Adrenal gland (tissue), 12 donors: ENCODE results near the gene PTPRU. TPM values are rescaled to one million over a fixed set of nuclear protein-coding genes. Genes with fewer than 3 reads are reported as not detected.
A peak's percentile ranks its signal among the peaks of the same experiment; 100 is the strongest.

Experiments
- DNase-seq, 7 donors: peaks; one replicate each; pipeline ENCODE4 v3.0.0-alpha.2; 2019 to 2020
- H3K27ac ChIP-seq, 5 donors: fragments of 200-600 bp; sonication (generic) in 4 of 5; 1 replicate in 3 of 5; 2 replicates in 2 of 5; pipeline versions ENCODE4 v1.5.1 to v1.8.0; 2016 to 2020; ENCODE audit warnings: mild to moderate bottlenecking in 1 of 5
- H3K27me3 ChIP-seq: fragments of 200-600 bp; 2 replicates; pipeline ENCODE4 v1.8.0; 2021
- H3K36me3 ChIP-seq, 2 donors: fragments of 200-600 bp; replicated peaks in 1 of 2; 1 replicate in 1 of 2; 2 replicates in 1 of 2; pipeline versions ENCODE4 v1.5.1 to v1.8.0; 2018 to 2022
- H3K4me1 ChIP-seq, 2 donors: fragments of 200-600 bp; replicated peaks in 1 of 2; 1 replicate in 1 of 2; 2 replicates in 1 of 2; pipeline versions ENCODE4 v1.5.1 to v1.8.0; 2018 to 2021
- H3K4me3 ChIP-seq, 4 donors: fragments of 200-600 bp; sonication (generic) in 3 of 4; one replicate each; pipeline ENCODE4 v1.5.1; 2016 to 2018
- H3K9me3 ChIP-seq, 3 donors: fragments of 200-600 bp; sonication (generic) in 1 of 3; replicated peaks in 1 of 3; 1 replicate in 2 of 3; 2 replicates in 1 of 3; pipeline versions ENCODE4 v1.5.1 to v1.8.0; 2016 to 2021
- CTCF ChIP-seq, 6 experiments: fragments of 450-650 bp in 4 of 6; fragments of 200-600 bp in 2 of 6; sonication (generic) in 1 of 6; IDR thresholded peaks; 1 replicate in 5 of 6; 2 replicates in 1 of 6; pipeline versions ENCODE4 v1.5.1 to v1.8.0; 2016 to 2021; ENCODE audit warnings: antibody characterized with exemption in 6 of 6, mild to moderate bottlenecking in 2 of 6, moderate library complexity in 1 of 6
- POLR2A ChIP-seq, 2 donors: fragments of 450-650 bp; IDR thresholded peaks; one replicate each; pipeline ENCODE4 v1.6.1; 2017; ENCODE audit warnings: antibody characterized with exemption in 2 of 2, mild to moderate bottlenecking in 2 of 2, moderate library complexity in 1 of 2
- WGBS, 4 donors: extraction: QIAGEN DNeasy Blood & Tissue Kit in 2 of 4; methylation state at CpG; one replicate each; pipeline versions ENCODE4 v1.1.5 to v1.1.7; 2013 to 2017; 5-methylcytosine and 5-hydroxymethylcytosine counted together
- intact Hi-C, 2 donors: fragments of 100-400 bp; cut with DNase I; formaldehyde crosslinking; loops; one replicate each; pipeline versions ENCODE4 v1.14.1 to v1.15.0; 2022 to 2023
- polyA plus RNA-seq, 3 donors: library from polyadenylated mRNA; stranded (reverse); fragments of 200-250 nt in 2 of 3; fragments of 350-450 nt in 1 of 3; fragmentation: Illumina TruSeq in 1 of 3; extraction: RNeasy Lipid Tissue Mini Kit (QIAGEN cat#74804) in 1 of 3; gene quantifications; one replicate each; pipeline ENCODE4 v1.2.3, GENCODE V29; 2013 to 2014
- total RNA-seq, 9 donors: library from RNA; depleted of rRNA in 4 of 9; stranded (reverse); fragments of >200 nt in 4 of 9; fragments of 120-200 nt in 1 of 9; fragmentation: NEBNext Ultra II Directional in 1 of 9; extraction: Animal tissue kit (Norgen Biotek cat#: 25700) in 1 of 9; gene quantifications; one replicate each; pipeline versions ENCODE4 v1.1.0 to v1.2.4, GENCODE V29; 2013 to 2023
- donor health status: healthy with polysubstance abuse.
- donor health status: Bipolar disorder and iron deficiency.
- donor health status: DM: yes; HTN: yes; CAD: no.
- donor health status: DM: no; HTN: no; CAD: no.
- donor health status: DM: no; HTN: no; CAD: no.
- donor health status: DM: yes; HTN: yes; CAD: no.

The PTPRU gene
- total and polyA plus RNA-seq, 12 donors = 1.4 to 14.4 (median 6.7) TPM

- H3K27me3 ChIP-seq = peaks cover 5% of the 10 kb centered on the region
- no peak for TF ChIP-seq CTCF (IDR thresholded peaks at IDR 0.05)
- no peak for TF ChIP-seq POLR2A (IDR thresholded peaks at IDR 0.05)
- no peaks in the 10 kb centered on the region for H3K36me3 ChIP-seq
- no peak for DNase-seq
- 70 to 95% (median 86%) methylated on average over 4 to 5 of the region's 5 CpGs for WGBS, 4 donors
- H3K27ac ChIP-seq = no peak overlapping the region
- H3K4me3 ChIP-seq = no peak overlapping the region
- H3K4me1 ChIP-seq = peaks cover 13% of the 10 kb centered on the region in 2 donors
- no peaks in the 10 kb centered on the region for H3K9me3 ChIP-seq
- intact Hi-C loops = no loop called here
Measured at GRCh38 chr1:29256394-29256793, 20.1 kb downstream of the PTPRU start.

GRCh38 chr1:29256979-29257804 is 20.9 kb downstream of the PTPRU start:
- Histone ChIP-seq H3K27ac (no peak overlapping the region), H3K27me3 (peaks cover 5% of the 10 kb centered on the region)
- no peak for TF ChIP-seq CTCF (IDR thresholded peaks at IDR 0.05)
- TF ChIP-seq POLR2A (IDR thresholded peaks at IDR 0.05) = no peak

GRCh38 chr1:29258189-29258975 is 22.1 kb downstream of the PTPRU start:
- H3K9me3 ChIP-seq = no peaks in the 10 kb centered on the region
- no peak overlapping the region for H3K4me3 ChIP-seq
- H3K27me3 ChIP-seq = peaks cover 5% of the 10 kb centered on the region
- H3K36me3 ChIP-seq = no peaks in the 10 kb centered on the region
- DNase-seq = no peak
- H3K27ac ChIP-seq = no peak overlapping the region
- H3K4me1 ChIP-seq = peaks cover 13% of the 10 kb centered on the region in 2 donors
- WGBS, 4 donors = 86 to 92% (median 88%) methylated on average over 13 to 16 of the region's 16 CpGs
- intact Hi-C loops = no loop called here
- TF ChIP-seq CTCF (IDR thresholded peaks at IDR 0.05) (no peak), POLR2A (IDR thresholded peaks at IDR 0.05) (no peak)

More at GRCh38 chr1:29256979-29257804, 20.9 kb downstream of the PTPRU start:
- Histone ChIP-seq H3K9me3 (no peaks in the 10 kb centered on the region), H3K36me3 (no peaks in the 10 kb centered on the region), H3K4me1 (peaks cover 13% of the 10 kb centered on the region in 2 donors), H3K4me3 (no peak overlapping the region)
- peak in 1 of 7 donors; percentile 40 for DNase-seq
- intact Hi-C loops = no loop called here
- 43 to 66% (median 51%) methylated on average over 6 to 11 of the region's 11 CpGs for WGBS, 4 donors
